HEK293T (cell line): ENCODE measurements around the gene EMP2.

Experiments used
- ARNT ChIP-seq: fragments of 450-650 bp; IDR thresholded peaks from 2 replicates; pipeline ENCODE4 v1.6.1; 2017; ENCODE audit warnings: mild to moderate bottlenecking
- BHLHE40 ChIP-seq: fragments of 450-650 bp; IDR thresholded peaks from 2 replicates; pipeline ENCODE4 v1.6.1; 2016; ENCODE audit warnings: mild to moderate bottlenecking, moderate library complexity, borderline replicate concordance
- CTBP1 ChIP-seq: fragments of 450-650 bp; IDR thresholded peaks from 2 replicates; pipeline ENCODE4 v1.6.1; 2016; ENCODE audit warnings: borderline replicate concordance
- FOXM1 ChIP-seq: fragments of 450-650 bp; IDR thresholded peaks from 2 replicates; pipeline ENCODE4 v1.6.1; 2017; ENCODE audit warnings: mild to moderate bottlenecking, borderline replicate concordance
- LEF1 ChIP-seq: fragments of 450-650 bp; IDR thresholded peaks from 2 replicates; pipeline ENCODE4 v1.6.1; 2017; ENCODE audit warnings: mild to moderate bottlenecking, borderline replicate concordance
- NFRKB ChIP-seq: fragments of 450-650 bp; IDR thresholded peaks from 2 replicates; pipeline ENCODE4 v1.6.1; 2016; ENCODE audit warnings: mild to moderate bottlenecking, moderate library complexity
- PKNOX1 ChIP-seq: fragments of 450-650 bp; IDR thresholded peaks from 2 replicates; pipeline ENCODE4 v1.6.1; 2016
- SP1 ChIP-seq: fragments of 450-650 bp; IDR thresholded peaks from 2 replicates; pipeline ENCODE4 v1.6.1; 2017
- SUZ12 ChIP-seq: fragments of 450-650 bp; IDR thresholded peaks from 2 replicates; pipeline ENCODE4 v1.6.1; 2016; ENCODE audit warnings: mild to moderate bottlenecking
- TARDBP ChIP-seq: fragments of 450-650 bp; IDR thresholded peaks from 2 replicates; pipeline ENCODE4 v1.6.1; 2016

- TF ChIP-seq CTBP1, result no peak
- TF ChIP-seq BHLHE40, result no peak
- no peak for TF ChIP-seq SP1
- TF ChIP-seq LEF1, result no peak
- no peak for TF ChIP-seq NFRKB
- TF ChIP-seq FOXM1, result no peak
- no peak for TF ChIP-seq SUZ12
- no peak for TF ChIP-seq PKNOX1
- no peak for TF ChIP-seq TARDBP
- TF ChIP-seq ARNT, result no peak
Measured at GRCh38 chr16:10605636-10606035, 25.2 kb upstream of the EMP2 start.
